Upper lobe of left lung (tissue), 4 donors: ENCODE results near the gene ACVR2A.

ENCODE experiments used
- CTCF ChIP-seq, 6 experiments: fragments of 450-650 bp in 4 of 6; fragments of 200-600 bp in 2 of 6; sonication (generic) in 2 of 6; IDR thresholded peaks; one replicate each; pipeline ENCODE4 v1.5.1; 2016 to 2019; ENCODE audit warnings: antibody characterized with exemption in 6 of 6
- EP300 ChIP-seq, 4 donors: sonication (generic); formaldehyde crosslinking; IDR thresholded peaks; one replicate each; pipeline ENCODE4 v1.5.1; 2017; ENCODE audit warnings: antibody characterized with exemption in 4 of 4, control low read depth in 2 of 4
- POLR2A ChIP-seq, 4 donors: fragments of 450-650 bp; IDR thresholded peaks; one replicate each; pipeline ENCODE4 v1.5.1; 2016 to 2017; ENCODE audit warnings: antibody characterized with exemption in 4 of 4, mild to moderate bottlenecking in 2 of 4
- POLR2AphosphoS5 ChIP-seq, 2 donors: sonication (generic); formaldehyde crosslinking; IDR thresholded peaks; one replicate each; pipeline ENCODE4 v1.5.1; 2017; ENCODE audit warnings: antibody characterized with exemption in 2 of 2

- TF ChIP-seq POLR2A (IDR thresholded peaks at IDR 0.05) = no peak
- no peak for TF ChIP-seq POLR2AphosphoS5 (IDR thresholded peaks at IDR 0.05)
- TF ChIP-seq CTCF (IDR thresholded peaks at IDR 0.05) = no peak
- no peak for TF ChIP-seq EP300 (IDR thresholded peaks at IDR 0.05)
Measured at GRCh38 chr2:147934881-147935620, 90.2 kb downstream of the ACVR2A start.
